IMR-90 (cell line): ENCODE data around the gene DRAXIN.

ENCODE experiments used
- BHLHE40 ChIP-seq: fragments of 150-350 bp; IDR thresholded peaks from 2 replicates; pipeline ENCODE4 v1.6.1; 2016; ENCODE audit warnings: mild to moderate bottlenecking, low read depth, low read length
- CEBPB ChIP-seq: IDR thresholded peaks from 2 replicates; pipeline ENCODE4 v1.6.1; 2012; ENCODE audit warnings: low read depth, low read length, improper control_type of control experiment
- FOS ChIP-seq: fragments of 150-350 bp; IDR thresholded peaks from 2 replicates; pipeline ENCODE4 v1.6.1; 2016; ENCODE audit warnings: low read depth, low read length
- MXI1 ChIP-seq: IDR thresholded peaks from 2 replicates; pipeline ENCODE4 v1.6.1; 2012; ENCODE audit warnings: low read depth, mild to moderate bottlenecking, low read length, moderate library complexity, borderline replicate concordance
- POLR2A ChIP-seq: IDR thresholded peaks from 2 replicates; pipeline ENCODE4 v1.6.1; 2012; ENCODE audit warnings: mild to moderate bottlenecking, low read depth, low read length
- RAD21 ChIP-seq: IDR thresholded peaks from 2 replicates; pipeline ENCODE4 v1.6.1; 2012; ENCODE audit warnings: low read length, improper control_type of control experiment
- SMC3 ChIP-seq: fragments of 150-350 bp; IDR thresholded peaks from 2 replicates; pipeline ENCODE4 v1.6.1; 2016; ENCODE audit warnings: low read depth, mild to moderate bottlenecking, antibody characterized with exemption, low read length, moderate library complexity
- TF ChIP-seq, protein P1 (sequence below): fragments of 150-350 bp; IDR thresholded peaks from 2 replicates; pipeline ENCODE4 v1.6.1; 2016; ENCODE audit warnings: low read depth, mild to moderate bottlenecking, low read length, moderate library complexity, borderline replicate concordance
- TF ChIP-seq, protein P2 (sequence below): conservative IDR thresholded peaks from 2 replicates; pipeline ENCODE4 v1.5.1; 2012; ENCODE audit warnings: mild to moderate bottlenecking, low read depth, low read length, improper control_type of control experiment
- TF ChIP-seq, protein P3 (sequence below): fragments of 150-350 bp; IDR thresholded peaks from 2 replicates; pipeline ENCODE4 v1.6.1; 2017; ENCODE audit warnings: mild to moderate bottlenecking, antibody characterized with exemption, low read length, low read depth

DNA sequence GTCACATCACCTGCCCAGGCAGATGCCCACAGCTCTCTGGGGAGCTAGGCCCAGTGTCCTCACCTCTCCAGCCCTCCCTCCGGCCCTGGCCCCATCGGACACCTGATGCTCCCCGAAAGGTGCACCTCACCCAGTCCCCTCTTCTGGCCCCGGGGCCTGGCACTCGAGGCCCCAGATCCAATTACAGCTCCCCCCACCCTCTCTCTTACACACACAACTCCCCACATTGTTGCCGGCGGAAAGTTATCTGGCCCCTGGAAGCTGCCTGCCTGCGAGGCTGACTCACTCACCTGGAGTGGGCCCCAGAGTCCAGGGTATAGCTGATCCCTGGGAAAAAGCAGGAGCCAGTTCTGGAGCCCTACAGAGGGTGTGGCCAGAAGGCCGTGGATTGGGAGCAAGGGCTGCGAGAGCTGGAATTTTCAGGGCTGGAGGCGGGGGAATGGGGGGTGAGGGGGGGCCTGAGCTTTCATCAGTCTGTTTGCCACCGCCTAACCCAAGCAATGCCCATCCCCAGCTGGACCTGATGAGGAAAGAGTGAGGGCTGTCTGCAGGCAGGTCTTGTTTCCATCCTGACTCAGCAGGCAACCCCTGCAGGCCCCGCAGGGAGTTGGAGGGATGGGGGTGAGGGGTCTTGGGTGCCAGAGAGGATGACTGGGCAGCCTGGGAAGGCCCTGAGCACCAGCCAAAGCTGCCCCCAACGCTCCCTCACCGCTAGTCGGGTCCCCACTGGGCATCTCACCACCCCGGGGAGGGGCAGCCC, 38.2 kb upstream of the DRAXIN start:
- TF ChIP-seq, protein P1, sequence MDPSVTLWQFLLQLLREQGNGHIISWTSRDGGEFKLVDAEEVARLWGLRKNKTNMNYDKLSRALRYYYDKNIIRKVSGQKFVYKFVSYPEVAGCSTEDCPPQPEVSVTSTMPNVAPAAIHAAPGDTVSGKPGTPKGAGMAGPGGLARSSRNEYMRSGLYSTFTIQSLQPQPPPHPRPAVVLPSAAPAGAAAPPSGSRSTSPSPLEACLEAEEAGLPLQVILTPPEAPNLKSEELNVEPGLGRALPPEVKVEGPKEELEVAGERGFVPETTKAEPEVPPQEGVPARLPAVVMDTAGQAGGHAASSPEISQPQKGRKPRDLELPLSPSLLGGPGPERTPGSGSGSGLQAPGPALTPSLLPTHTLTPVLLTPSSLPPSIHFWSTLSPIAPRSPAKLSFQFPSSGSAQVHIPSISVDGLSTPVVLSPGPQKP, result no peak
- TF ChIP-seq BHLHE40 (no peak), MXI1 (no peak), RAD21 (no peak), CEBPB (no peak), POLR2A (no peak), SMC3 (no peak), FOS (no peak)
- TF ChIP-seq, protein P2, sequence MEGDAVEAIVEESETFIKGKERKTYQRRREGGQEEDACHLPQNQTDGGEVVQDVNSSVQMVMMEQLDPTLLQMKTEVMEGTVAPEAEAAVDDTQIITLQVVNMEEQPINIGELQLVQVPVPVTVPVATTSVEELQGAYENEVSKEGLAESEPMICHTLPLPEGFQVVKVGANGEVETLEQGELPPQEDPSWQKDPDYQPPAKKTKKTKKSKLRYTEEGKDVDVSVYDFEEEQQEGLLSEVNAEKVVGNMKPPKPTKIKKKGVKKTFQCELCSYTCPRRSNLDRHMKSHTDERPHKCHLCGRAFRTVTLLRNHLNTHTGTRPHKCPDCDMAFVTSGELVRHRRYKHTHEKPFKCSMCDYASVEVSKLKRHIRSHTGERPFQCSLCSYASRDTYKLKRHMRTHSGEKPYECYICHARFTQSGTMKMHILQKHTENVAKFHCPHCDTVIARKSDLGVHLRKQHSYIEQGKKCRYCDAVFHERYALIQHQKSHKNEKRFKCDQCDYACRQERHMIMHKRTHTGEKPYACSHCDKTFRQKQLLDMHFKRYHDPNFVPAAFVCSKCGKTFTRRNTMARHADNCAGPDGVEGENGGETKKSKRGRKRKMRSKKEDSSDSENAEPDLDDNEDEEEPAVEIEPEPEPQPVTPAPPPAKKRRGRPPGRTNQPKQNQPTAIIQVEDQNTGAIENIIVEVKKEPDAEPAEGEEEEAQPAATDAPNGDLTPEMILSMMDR, result no peak
- TF ChIP-seq, protein P3, sequence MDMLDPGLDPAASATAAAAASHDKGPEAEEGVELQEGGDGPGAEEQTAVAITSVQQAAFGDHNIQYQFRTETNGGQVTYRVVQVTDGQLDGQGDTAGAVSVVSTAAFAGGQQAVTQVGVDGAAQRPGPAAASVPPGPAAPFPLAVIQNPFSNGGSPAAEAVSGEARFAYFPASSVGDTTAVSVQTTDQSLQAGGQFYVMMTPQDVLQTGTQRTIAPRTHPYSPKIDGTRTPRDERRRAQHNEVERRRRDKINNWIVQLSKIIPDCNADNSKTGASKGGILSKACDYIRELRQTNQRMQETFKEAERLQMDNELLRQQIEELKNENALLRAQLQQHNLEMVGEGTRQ, result no peak
